Panc1 (cell line): Measurements from ENCODE around the gene ATP6V1G3. TPM values are rescaled to one million over a fixed set of nuclear protein-coding genes. Genes with fewer than 3 reads are reported as not detected.

Source experiments
- ATAC-seq: fragments of 200-7000 bp; cut with Tn5 transposase; 2 replicates; pipeline ENCODE4 v1.9.1; 2020; ENCODE audit warnings: mild to moderate bottlenecking, moderate library complexity
- BruUV-seq: library from RNA; stranded (reverse); fragments of 400-500 nt; replicated peaks from 2 replicates; lab custom pipeline; 2021; lab: Mats Ljungman, UMichigan
- CTCF ChIA-PET: fragments of 300-600 bp; sonication (Branson Sonifier 250); formaldehyde crosslinking; loops from one replicate; lab custom pipeline; 2022; ENCODE audit warnings: antibody characterized with exemption; lab: Charles Lee
- POLR2A ChIA-PET: fragments of 300-600 bp; sonication (Branson Sonifier 250); formaldehyde crosslinking; loops from one replicate; lab custom pipeline; 2022; ENCODE audit warnings: antibody characterized with exemption; lab: Charles Lee
- DNase-seq: peaks from one replicate; pipeline ENCODE4 v3.0.0-alpha.2; 2010; ENCODE audit warnings: low read depth, low spot score
- H3K27ac ChIP-seq: 2 replicates; pipeline ENCODE4 v1.5.1; 2011; ENCODE audit warnings: mild to moderate bottlenecking, low read length, inconsistent platforms
- H3K27me3 ChIP-seq: fragments of 200-500 bp; sonication (Bioruptor generic); 2 replicates; pipeline ENCODE4 v1.6.0; 2014; ENCODE audit warnings: low read length, inconsistent platforms; ENCODE audit not compliant: control insufficient read depth, insufficient read depth
- H3K36me3 ChIP-seq: fragments of 200-500 bp; sonication (Bioruptor generic); 2 replicates; pipeline ENCODE4 v1.5.1; 2014; ENCODE audit warnings: inconsistent platforms, mild to moderate bottlenecking, low read length, moderate library complexity; ENCODE audit not compliant: control insufficient read depth, insufficient read depth
- H3K4me1 ChIP-seq: 2 replicates; pipeline ENCODE4 v1.5.1; 2011; ENCODE audit warnings: inconsistent platforms, mild to moderate bottlenecking, low read length, moderate library complexity; ENCODE audit not compliant: control insufficient read depth, insufficient read depth
- H3K4me3 ChIP-seq, 2 experiments: 2 replicates each; pipeline ENCODE4 v1.5.1; 2011 to 2012; ENCODE audit warnings: low read depth in 2 of 2, low read length in 2 of 2, mild to moderate bottlenecking in 2 of 2, inconsistent platforms in 1 of 2, moderate library complexity in 1 of 2
- H3K9me3 ChIP-seq: fragments of 200-500 bp; sonication (Bioruptor generic); 2 replicates; pipeline ENCODE4 v1.5.1; 2014; ENCODE audit warnings: low read depth, mild to moderate bottlenecking, inconsistent platforms, low read length, moderate library complexity; ENCODE audit not compliant: control insufficient read depth, insufficient read depth
- CTCF ChIP-seq: fragments of 450-650 bp; IDR thresholded peaks from 2 replicates; pipeline ENCODE4 v1.5.1; 2017; ENCODE audit warnings: mild to moderate bottlenecking
- POLR2AphosphoS5 ChIP-seq: IDR thresholded peaks from 2 replicates; pipeline ENCODE4 v1.6.1; 2012; ENCODE audit warnings: mild to moderate bottlenecking, low read depth, low read length, moderate library complexity
- REST ChIP-seq, 2 experiments: IDR thresholded peaks; 2 replicates each; pipeline ENCODE4 v1.6.1; 2011 to 2012; ENCODE audit warnings: low read depth in 2 of 2, control low read depth in 1 of 2, low read length in 1 of 2, mild to moderate bottlenecking in 1 of 2, moderate library complexity in 1 of 2; ENCODE audit not compliant: insufficient read depth in 1 of 2
- SIN3A ChIP-seq: IDR thresholded peaks from 2 replicates; pipeline ENCODE4 v1.6.1; 2012; ENCODE audit warnings: low read depth, mild to moderate bottlenecking, low read length, moderate library complexity, borderline replicate concordance; ENCODE audit not compliant: insufficient read depth
- TCF7L2 ChIP-seq: IDR thresholded peaks from 2 replicates; pipeline ENCODE4 v1.6.1; 2011; ENCODE audit warnings: mild to moderate bottlenecking, low read depth, low read length, inconsistent platforms
- in situ Hi-C: cut with HindIII; loops from 2 replicates; pipeline ENCODE4 v1.10.0; 2016; ENCODE audit warnings: low sequenced_read_pairs, low pct_unique_long_range_greater_than_20kb
- intact Hi-C: fragments of 100-400 bp; cut with micrococcal nuclease; formaldehyde crosslinking; loops from one replicate; pipeline ENCODE4 v1.10.0; 2022; ENCODE audit not compliant: unreplicated experiment
- total RNA-seq: library from RNA; stranded (reverse); gene quantifications from one replicate; pipeline ENCODE4 v1.2.1, GENCODE V29; 2021; ENCODE audit not compliant: unreplicated experiment

Gene ATP6V1G3
- total RNA-seq, 1 experiment from 2014 or later = not detected

GRCh38 chr1:198494658-198495103, 45.8 kb downstream of the ATP6V1G3 start:
- no peak overlapping the region for H3K4me3 ChIP-seq
- in situ Hi-C loops = no loop called here
- H3K36me3 ChIP-seq = no peaks in the 10 kb centered on the region
- TF ChIP-seq REST (IDR thresholded peaks at IDR 0.05; ENCODE audit: insufficient read depth in 1 of 2, low read depth in 2 of 2, low read length in 1 of 2) (no peak), TCF7L2 (no peak), SIN3A (no peak), POLR2AphosphoS5 (no peak), CTCF (no peak)
- ATAC-seq = no peak
- ChIA-PET POLR2A (no interaction called here), CTCF (no interaction called here)
- no peak overlapping the region for H3K27ac ChIP-seq
- H3K27me3 ChIP-seq = no peaks in the 10 kb centered on the region
- no peaks in the 10 kb centered on the region for H3K4me1 ChIP-seq
- no peak for DNase-seq
- intact Hi-C loops = no loop called here
- H3K9me3 ChIP-seq = no peaks in the 10 kb centered on the region
- no TSS peak for BruUV-seq

- no peak for TF ChIP-seq REST (IDR thresholded peaks at IDR 0.05; ENCODE audit: insufficient read depth in 1 of 2, low read depth in 2 of 2, low read length in 1 of 2)
- TF ChIP-seq CTCF = no peak
- no peak for TF ChIP-seq TCF7L2
- no peak for TF ChIP-seq SIN3A
- no peak for TF ChIP-seq POLR2AphosphoS5
- no TSS peak for BruUV-seq
- POLR2A ChIA-PET = no interaction called here
- DNase-seq (no peak), ATAC-seq (no peak)
- Histone ChIP-seq H3K4me1 (no peaks in the 10 kb centered on the region), H3K9me3 (no peaks in the 10 kb centered on the region), H3K27me3 (no peaks in the 10 kb centered on the region), H3K27ac (no peak overlapping the region), H3K36me3 (no peaks in the 10 kb centered on the region), H3K4me3 (no peak overlapping the region)
- intact Hi-C loops = no loop called here
- CTCF ChIA-PET = no interaction called here
- in situ Hi-C loops = no loop called here
Observed at GRCh38 chr1:198494139-198494538, 46.3 kb downstream of the ATP6V1G3 start.
